Activated T-cell treated with anti-CD3 and anti-CD28 coated beads, Interleukin-2, amount 50 U/mL, for 24 hours (primary cell): Measurements from ENCODE around the gene FXYD7.
"Not testable (repeated sequence)": the region's sequence is repeated elsewhere in the genome, so short reads cannot be mapped to it uniquely, and the experiment has no call there.

ENCODE experiments used
- DNase-seq: peaks from one replicate; pipeline ENCODE4 v3.0.0-alpha.2; 2020
- H3K27ac Mint-ChIP-seq: 2 replicates; pipeline ENCODE4 v1.8.0; 2020; ENCODE audit warnings: mild to moderate bottlenecking, mixed read lengths
- H3K27me3 Mint-ChIP-seq: 2 replicates; pipeline ENCODE4 v1.8.0; 2020; ENCODE audit warnings: mixed read lengths
- H3K36me3 Mint-ChIP-seq: 2 replicates; pipeline ENCODE4 v1.8.0; 2020; ENCODE audit warnings: low read depth, mixed read lengths
- H3K4me1 Mint-ChIP-seq: 2 replicates; pipeline ENCODE4 v1.8.0; 2020; ENCODE audit warnings: low read depth, mixed read lengths
- H3K4me3 Mint-ChIP-seq: 2 replicates; pipeline ENCODE4 v1.8.0; 2020; ENCODE audit warnings: mild to moderate bottlenecking, moderate library complexity, mixed read lengths
- H3K9me3 Mint-ChIP-seq: 2 replicates; pipeline ENCODE4 v1.8.0; 2020; ENCODE audit warnings: mixed read lengths

FXYD7 gene

DNA sequence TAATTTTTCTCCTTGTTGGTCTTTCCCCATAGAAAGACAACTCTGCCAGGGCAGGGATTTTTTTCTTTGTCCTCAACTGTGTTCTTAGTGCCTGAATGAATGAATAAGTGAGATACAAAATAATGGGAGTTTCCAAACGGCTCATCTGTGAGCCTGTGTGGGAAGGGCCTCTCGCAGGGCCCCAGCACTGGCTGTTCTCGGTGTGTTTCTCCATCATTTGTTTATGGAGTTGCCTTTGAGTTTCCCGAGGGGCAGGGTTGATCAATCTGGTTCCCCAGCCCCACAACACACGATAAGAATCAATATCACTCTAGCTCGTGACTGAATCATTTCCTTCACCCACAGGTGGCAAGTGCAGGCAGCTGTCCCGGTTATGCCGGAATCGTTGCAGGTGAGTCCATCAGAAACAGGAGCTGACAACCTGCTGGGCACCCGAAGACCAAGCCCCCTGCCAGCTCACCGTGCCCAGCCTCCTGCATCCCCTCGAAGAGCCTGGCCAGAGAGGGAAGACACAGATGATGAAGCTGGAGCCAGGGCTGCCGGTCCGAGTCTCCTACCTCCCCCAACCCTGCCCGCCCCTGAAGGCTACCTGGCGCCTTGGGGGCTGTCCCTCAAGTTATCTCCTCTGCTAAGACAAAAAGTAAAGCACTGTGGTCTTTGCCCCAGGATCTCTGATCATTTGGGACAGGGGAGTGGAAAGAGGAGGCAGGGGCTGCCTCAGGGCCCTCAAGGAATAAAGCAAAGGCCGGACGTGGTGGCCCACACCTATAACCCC lies 26.4 kb downstream of the FXYD7 start:
- H3K27me3 Mint-ChIP-seq = no peaks in the 10 kb centered on the region
- H3K36me3 Mint-ChIP-seq = peaks cover 89% of the 10 kb centered on the region
- H3K4me1 Mint-ChIP-seq = peaks cover 53% of the 10 kb centered on the region
- no peak overlapping the region for H3K4me3 Mint-ChIP-seq
- H3K27ac Mint-ChIP-seq = peak overlapping the region; percentile 89
- peaks cover 16% of the 10 kb centered on the region for H3K9me3 Mint-ChIP-seq
- no peak for DNase-seq

DNA sequence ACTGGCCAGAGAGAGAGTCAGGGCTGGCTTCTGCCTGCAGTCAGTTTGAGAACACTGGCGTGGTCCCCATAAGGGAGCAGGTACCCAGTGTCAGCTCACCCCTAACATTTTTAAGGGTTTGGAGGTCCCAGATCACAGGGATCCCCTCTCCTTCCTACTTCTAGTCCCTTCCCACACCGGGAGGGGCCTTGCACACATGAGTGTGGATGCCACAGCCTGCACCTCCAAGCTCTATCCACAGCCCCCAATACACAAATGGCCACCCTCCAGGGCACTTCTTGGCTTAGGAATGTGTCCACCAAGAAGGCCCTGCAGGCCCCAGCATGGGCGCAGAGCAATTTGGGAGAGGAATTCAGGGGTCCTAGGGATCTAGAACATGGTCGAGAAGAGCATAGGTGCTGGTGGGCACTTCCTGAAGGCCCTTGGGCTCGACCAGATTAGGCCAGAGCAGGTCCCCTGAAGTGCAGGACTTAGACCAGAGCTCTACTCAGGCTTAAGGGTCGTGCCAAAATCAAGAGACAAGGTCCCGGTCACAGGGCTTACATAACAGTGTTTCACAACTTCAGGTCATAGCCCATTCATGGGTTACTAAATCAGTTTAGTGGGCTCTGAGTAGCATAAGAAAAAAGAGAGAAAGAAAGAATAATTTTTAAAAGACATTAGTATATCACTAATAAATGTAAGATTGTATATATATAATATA lies 27.5 kb downstream of the FXYD7 start:
- peaks cover 53% of the 10 kb centered on the region for H3K4me1 Mint-ChIP-seq
- no peak for DNase-seq
- H3K27me3 Mint-ChIP-seq = no peaks in the 10 kb centered on the region
- peaks cover 78% of the 10 kb centered on the region for H3K36me3 Mint-ChIP-seq
- no peak overlapping the region for H3K4me3 Mint-ChIP-seq
- peaks cover 10% of the 10 kb centered on the region for H3K9me3 Mint-ChIP-seq
- peak overlapping the region; percentile 79 for H3K27ac Mint-ChIP-seq

DNA sequence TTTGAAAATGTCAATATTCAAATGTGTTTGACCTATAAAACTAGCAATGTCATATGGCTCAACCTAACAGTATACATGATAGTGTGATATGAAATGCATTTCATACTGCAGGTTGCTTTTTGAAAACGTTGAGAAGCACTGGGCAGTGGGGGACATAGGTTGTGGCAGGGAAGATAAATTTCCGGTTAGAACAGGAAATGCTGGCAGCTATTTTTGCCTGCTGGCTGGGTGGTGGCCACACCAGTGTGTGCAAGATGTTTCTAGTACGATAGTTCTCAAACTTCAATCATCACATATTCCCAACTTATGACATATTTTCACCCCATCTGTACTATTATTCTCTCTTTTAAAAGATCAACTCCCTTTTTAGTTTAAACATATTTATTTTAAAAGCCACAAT lies 28.7 kb downstream of the FXYD7 start:
- H3K36me3 Mint-ChIP-seq = peaks cover 66% of the 10 kb centered on the region
- H3K27ac Mint-ChIP-seq = peak overlapping the region; percentile 80
- H3K4me1 Mint-ChIP-seq = peaks cover 49% of the 10 kb centered on the region
- DNase-seq = no peak
- no peaks in the 10 kb centered on the region for H3K9me3 Mint-ChIP-seq
- H3K4me3 Mint-ChIP-seq = no peak overlapping the region
- H3K27me3 Mint-ChIP-seq = no peaks in the 10 kb centered on the region

DNA sequence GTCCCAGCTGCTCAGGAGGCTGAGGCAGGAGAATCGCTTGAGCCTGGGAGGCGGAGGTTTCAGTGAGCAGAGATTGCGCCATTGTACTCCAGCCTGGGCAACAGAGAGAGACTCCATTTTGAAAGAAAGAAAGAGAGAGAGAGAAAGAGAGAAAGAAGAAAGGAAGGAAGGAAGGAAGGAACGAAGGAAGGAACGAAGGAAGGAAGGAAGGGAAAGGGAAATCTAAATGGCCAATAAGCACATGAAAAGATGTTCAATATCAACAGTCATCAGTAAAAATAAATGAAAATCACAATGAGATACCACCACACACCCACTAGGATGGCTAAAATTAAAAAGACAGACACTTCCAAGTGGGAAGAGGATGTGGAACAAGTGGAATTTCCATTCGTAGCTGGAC lies 31.2 kb downstream of the FXYD7 start:
- Mint-ChIP-seq H3K4me3 (no peak overlapping the region), H3K36me3 (peaks cover 41% of the 10 kb centered on the region), H3K9me3 (peaks cover 6% of the 10 kb centered on the region), H3K4me1 (peaks cover 39% of the 10 kb centered on the region), H3K27ac (no peak overlapping the region), H3K27me3 (no peaks in the 10 kb centered on the region)
- no peak for DNase-seq

DNA sequence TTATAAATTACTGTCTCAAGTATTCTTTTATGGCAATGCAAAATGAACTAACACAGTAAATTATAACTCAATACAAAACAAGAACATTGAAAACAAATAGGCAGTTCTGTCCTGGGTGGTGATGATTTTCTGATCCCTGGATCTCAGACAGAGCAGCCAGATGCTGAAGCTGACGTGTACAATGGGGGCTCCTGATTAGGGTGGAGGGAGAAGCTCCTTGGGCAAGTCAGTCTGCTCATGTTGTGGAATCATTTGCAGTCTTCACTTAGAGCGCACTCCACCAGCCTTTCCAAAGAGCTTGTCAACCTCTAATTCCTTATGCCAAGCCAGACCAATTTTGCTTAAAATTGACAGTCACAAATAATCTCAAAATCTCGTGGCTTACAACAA lies 33.1 kb downstream of the FXYD7 start:
- Mint-ChIP-seq H3K27me3 (no peaks in the 10 kb centered on the region), H3K4me1 (peaks cover 35% of the 10 kb centered on the region), H3K27ac (peak overlapping the region; percentile 47), H3K4me3 (no peak overlapping the region), H3K36me3 (peaks cover 24% of the 10 kb centered on the region), H3K9me3 (peaks cover 6% of the 10 kb centered on the region)
- no peak for DNase-seq

DNA sequence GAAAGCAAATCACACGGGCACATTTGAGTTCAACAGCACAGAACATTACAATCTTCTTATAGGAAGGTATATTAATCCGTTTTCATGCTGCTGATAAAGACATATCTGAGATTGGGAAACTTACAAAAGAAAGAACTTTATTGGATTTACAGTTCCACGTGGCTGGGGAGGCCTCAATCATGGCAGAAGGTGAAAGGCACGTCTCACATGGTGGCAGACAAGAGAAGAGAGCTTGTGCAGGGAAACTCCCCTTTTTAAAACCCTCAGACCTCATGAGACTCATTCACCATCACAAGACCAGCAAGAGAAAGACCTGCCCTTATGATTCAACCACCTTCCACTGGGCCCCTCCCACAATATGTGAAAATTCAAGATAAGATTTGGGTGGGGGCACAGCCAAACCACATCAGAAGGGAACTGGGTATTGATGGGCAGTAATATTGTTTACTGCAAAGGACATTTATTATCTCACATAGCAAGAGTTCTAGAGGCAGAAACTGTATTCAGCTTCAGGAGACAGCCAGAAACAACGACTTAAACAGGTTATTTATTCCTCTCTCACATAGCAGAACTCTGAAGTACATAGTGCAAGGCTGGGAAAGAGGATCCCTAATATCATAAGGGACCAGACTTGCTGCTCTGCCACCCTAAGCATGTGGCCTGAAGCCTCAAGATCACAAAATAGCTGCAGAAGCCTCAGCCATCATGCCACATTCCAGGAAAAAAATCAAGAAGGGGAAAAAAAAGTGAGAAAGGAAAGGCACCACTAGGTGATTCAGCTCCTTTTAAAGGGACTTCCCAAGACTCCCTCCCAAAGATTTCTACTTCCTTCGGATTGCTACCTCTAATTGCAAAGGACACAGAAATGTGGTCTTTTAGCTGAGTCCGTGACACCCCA lies 34.6 kb downstream of the FXYD7 start:
- Mint-ChIP-seq H3K4me3 (no peak overlapping the region), H3K36me3 (peaks cover 10% of the 10 kb centered on the region), H3K4me1 (peaks cover 31% of the 10 kb centered on the region), H3K9me3 (peaks cover 6% of the 10 kb centered on the region), H3K27me3 (no peaks in the 10 kb centered on the region), H3K27ac (no peak overlapping the region)
- no peak for DNase-seq

DNA sequence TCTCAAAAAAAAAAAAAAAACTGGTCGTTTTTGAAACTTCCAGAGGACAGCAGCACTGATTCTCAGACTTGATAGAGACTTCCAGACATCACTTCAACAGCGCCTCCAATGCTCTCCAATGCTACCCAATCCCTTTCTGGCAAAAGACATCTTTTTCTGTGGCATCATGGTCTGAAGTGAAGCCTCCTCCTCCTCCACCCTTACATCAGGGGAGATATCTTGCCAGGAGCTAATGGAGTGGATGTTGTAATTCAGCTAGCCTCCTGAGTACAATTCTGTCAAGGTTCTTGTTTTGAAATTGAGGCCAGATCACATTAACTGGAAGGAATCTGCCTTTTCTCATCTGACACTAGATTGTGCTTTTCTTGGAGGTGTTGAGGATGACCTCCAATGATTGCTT lies 35.6 kb downstream of the FXYD7 start:
- Mint-ChIP-seq H3K4me1 (peaks cover 29% of the 10 kb centered on the region), H3K9me3 (peaks cover 6% of the 10 kb centered on the region), H3K36me3 (peaks cover 2% of the 10 kb centered on the region), H3K27ac (no peak overlapping the region), H3K27me3 (no peaks in the 10 kb centered on the region), H3K4me3 (no peak overlapping the region)
- no peak for DNase-seq

DNA sequence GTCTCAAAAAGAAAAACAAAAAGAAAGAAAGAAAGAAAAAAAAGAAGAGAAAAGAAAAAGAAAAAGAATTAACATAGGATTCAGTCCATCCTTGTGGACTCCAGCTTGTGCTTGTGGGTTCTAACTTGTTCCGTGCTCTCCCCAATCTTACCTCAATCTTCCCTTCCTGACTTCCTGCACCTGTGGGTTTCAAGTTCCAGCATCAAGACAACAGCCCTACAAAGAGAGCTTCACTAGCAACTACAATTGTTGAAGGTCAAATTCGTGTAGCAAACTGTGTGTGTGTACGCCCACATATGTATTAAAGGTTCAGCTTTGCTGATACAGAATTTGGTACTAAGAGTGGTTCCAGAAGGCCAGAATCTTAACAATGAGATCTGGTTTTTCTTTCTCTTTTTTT lies 36.8 kb downstream of the FXYD7 start:
- Mint-ChIP-seq H3K36me3 (no peaks in the 10 kb centered on the region), H3K27me3 (no peaks in the 10 kb centered on the region), H3K27ac (no peak overlapping the region), H3K9me3 (peaks cover 13% of the 10 kb centered on the region), H3K4me1 (peaks cover 29% of the 10 kb centered on the region), H3K4me3 (no peak overlapping the region)
- DNase-seq = no peak

DNA sequence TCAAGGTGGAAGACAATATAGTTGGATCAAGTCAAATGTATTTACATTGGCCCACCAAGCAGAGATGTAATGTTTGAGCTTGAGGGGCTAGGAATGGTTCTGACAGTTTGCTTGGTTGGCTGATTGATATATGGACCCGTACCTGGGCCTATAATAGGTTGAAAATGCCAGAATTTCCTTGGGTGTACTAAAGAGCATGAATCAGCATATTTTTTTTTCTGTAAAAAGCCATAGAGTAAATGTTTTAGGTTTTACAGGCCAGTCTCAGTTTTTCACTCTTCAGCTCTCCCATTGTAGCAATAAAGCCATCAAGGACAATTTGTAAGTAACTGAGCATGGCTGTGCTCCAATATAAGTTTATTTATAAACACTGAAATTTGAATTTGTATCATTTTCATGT lies 38.3 kb downstream of the FXYD7 start:
- Mint-ChIP-seq H3K27me3 (no peaks in the 10 kb centered on the region), H3K36me3 (no peaks in the 10 kb centered on the region), H3K27ac (no peak overlapping the region), H3K4me1 (peaks cover 22% of the 10 kb centered on the region), H3K4me3 (no peak overlapping the region), H3K9me3 (peaks cover 17% of the 10 kb centered on the region)
- DNase-seq = no peak

DNA sequence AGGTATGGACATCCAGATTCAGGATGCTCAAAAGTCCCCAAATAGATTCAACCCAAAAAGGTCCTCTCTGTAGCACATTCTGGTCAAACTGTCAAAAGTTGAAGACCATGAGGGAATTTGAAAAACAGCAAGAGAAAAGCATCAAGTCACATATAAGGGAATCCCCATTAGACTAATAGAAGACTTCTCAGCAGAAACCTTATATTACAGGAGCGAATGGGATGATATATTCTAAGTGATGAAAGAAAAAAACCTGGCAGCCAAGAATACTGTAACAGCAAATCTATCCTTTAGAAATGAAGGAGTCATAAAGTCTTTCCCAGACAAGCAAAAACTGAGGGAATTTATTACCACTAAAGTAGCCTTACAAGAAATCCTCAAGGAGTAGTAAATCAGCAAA lies 41.2 kb downstream of the FXYD7 start:
- H3K27ac Mint-ChIP-seq = no peak overlapping the region
- no peaks in the 10 kb centered on the region for H3K36me3 Mint-ChIP-seq
- no peak overlapping the region for H3K4me3 Mint-ChIP-seq

DNA sequence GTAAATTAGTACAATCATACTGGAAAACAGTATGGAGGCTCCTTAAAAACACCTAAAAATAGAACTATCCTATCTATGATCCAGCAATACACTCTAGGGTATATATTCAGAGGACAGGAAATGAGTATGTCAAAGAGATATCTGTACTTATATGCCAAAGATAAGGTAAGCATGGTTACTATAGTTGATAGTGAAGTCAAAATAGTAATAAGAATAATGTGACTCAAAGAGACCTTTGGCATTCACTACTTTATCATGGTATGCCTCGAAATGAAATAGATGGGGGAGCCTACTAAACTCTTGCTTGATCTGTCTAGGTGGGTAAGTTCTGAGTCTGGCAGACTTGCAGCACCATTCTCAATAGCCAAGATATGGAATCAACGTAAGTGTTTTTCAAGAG lies 41.8 kb downstream of the FXYD7 start:
- Mint-ChIP-seq H3K27me3 (no peaks in the 10 kb centered on the region), H3K36me3 (no peaks in the 10 kb centered on the region), H3K4me3 (no peak overlapping the region), H3K27ac (no peak overlapping the region), H3K4me1 (peaks cover 6% of the 10 kb centered on the region), H3K9me3 (peaks cover 11% of the 10 kb centered on the region)
- DNase-seq = no peak

More for the DNA sequence above, 41.2 kb downstream of the FXYD7 start:
- no peak for DNase-seq
- Mint-ChIP-seq H3K9me3 (peaks cover 11% of the 10 kb centered on the region), H3K4me1 (peaks cover 11% of the 10 kb centered on the region), H3K27me3 (no peaks in the 10 kb centered on the region)

DNA sequence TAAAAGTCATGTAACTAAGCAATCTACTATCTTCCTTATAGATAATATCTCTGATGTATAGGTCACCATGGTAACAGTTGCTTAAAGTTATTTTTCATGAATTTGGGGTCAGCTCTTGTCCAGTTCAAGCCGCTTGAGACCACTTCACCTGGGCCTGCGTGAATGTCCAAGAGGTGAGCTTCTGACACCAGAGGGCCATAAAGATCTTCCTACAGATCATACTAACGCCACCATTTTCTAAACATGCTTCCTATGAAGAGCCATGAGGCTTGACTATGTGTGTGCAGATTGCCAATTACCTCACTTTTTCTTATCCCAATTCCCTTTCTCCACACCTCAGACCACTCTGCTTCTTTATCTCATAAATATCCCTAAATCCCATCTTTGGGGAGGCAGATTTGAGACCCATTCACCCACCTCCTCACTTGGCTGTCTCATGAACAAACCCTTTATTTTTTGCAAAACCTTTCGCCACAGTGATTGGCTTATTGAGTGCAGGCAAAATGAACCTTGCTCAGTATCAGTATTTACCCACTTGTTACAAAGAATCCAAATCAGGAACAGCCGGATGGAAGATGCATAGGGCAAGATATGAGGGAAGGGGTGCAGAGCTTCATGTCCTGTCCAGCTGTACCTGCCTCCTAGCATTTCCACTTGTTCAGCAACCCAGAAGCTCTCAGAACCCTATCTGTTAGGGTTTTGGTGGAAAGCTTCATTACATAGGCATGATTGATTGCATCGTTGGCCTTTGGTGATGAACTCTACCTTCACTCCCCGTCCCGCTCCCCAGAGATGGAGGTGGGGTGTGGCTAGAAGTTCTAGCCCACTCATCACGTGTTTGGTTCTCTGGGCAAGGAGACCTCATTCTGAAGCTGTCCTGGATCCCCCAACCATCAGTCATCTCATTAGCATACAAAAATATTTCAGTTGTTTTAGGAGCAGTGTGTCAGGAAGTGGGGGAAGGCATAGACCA lies 51.2 kb downstream of the FXYD7 start:
- Mint-ChIP-seq H3K27ac (no peak overlapping the region), H3K9me3 (no peaks in the 10 kb centered on the region), H3K27me3 (no peaks in the 10 kb centered on the region), H3K4me3 (no peak overlapping the region), H3K4me1 (peaks cover 16% of the 10 kb centered on the region), H3K36me3 (no peaks in the 10 kb centered on the region)
- no peak for DNase-seq

DNA sequence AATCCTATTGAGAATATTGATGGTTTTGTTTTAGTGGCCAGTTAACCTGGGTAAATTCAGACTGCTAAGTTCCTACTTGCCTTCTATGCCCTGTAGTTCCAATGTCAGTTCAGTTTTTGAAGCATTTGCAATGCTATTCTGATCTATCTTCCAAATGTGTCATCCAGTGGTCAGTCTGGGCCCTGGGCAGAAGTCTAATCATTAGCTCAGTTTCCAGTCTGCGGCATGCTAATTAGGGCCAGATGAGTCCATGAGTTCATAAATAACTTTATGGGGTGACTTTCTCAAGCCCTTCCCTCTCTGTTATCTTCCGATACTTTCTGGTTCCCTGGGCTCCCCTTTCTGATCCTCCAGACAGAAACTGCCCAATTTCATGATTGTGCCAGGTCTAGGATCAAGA lies 52.8 kb downstream of the FXYD7 start:
- H3K27me3 Mint-ChIP-seq = no peaks in the 10 kb centered on the region
- H3K9me3 Mint-ChIP-seq = no peaks in the 10 kb centered on the region
- H3K36me3 Mint-ChIP-seq = no peaks in the 10 kb centered on the region
- H3K4me1 Mint-ChIP-seq = peaks cover 22% of the 10 kb centered on the region
- DNase-seq = no peak
- no peak overlapping the region for H3K27ac Mint-ChIP-seq
- no peak overlapping the region for H3K4me3 Mint-ChIP-seq

DNA sequence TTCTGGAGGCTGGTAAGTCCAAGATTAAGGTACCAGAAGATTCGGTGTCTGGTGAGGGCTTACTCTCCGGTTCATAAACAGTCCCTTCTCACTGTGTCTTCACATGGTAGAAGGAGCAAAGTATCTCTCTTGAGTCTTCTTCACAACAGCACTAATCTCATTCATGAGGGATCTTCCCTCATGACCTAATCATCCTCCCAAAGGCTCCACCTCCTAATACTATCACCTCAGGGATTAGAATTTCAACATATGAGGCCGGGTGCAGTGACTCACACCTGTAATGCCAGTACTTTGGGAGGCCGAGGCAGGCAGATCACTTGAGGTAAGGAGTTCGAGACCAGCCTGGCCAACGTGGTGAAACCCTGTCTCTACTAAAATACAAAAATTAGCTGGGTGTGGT lies 53.8 kb downstream of the FXYD7 start:
- H3K9me3 Mint-ChIP-seq, H3K27ac Mint-ChIP-seq, DNase-seq, H3K4me3 Mint-ChIP-seq, H3K36me3 Mint-ChIP-seq, H3K27me3 Mint-ChIP-seq: not testable (repeated sequence)
- H3K4me1 Mint-ChIP-seq = peaks cover 32% of the 10 kb centered on the region
